Measurements from ENCODE around the gene ZDHHC18. TPM values are rescaled to one million over a fixed set of nuclear protein-coding genes. Genes with fewer than 3 reads are reported as not detected.
A peak's percentile ranks its signal among the peaks of the same experiment; 100 is the strongest.

The ZDHHC18 gene
- total RNA-seq, 1 donor from 2014 or later: 30.4 TPM

GRCh38 chr1:26838474-26839338 is 12.2 kb downstream of the ZDHHC18 start:
- H3K9me3 Mint-ChIP-seq: no peaks in the 10 kb centered on the region
- H3K36me3 ChIP-seq: no peaks in the 10 kb centered on the region

DNA sequence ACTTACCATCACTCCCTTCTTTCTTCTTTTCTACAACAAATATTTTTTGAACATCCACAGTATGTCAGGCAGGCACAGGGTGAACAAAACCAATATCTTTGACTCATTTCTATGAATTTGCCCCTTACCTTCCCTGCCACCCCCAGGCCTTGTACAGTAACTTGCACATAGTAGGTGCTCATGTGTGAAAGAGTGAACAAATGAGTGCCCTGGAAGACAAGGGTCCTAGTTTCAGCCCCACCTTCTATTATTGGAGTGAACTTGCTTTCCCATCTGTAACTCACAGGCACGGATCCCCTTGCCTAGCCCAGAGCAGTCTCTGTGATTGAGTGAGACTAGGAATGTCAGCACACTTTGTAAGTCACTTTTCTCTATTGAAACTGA is 12.8 kb downstream of the ZDHHC18 start:
- H3K4me1 ChIP-seq: no peaks in the 10 kb centered on the region
- peaks cover 3% of the 10 kb centered on the region for H3K4me1 Mint-ChIP-seq
- no peak overlapping the region for H3K27ac ChIP-seq
- H2AFZ ChIP-seq (replicated peaks): no peak overlapping the region
- H3K36me3 ChIP-seq: no peaks in the 10 kb centered on the region
- H3K4me2 ChIP-seq: no peak overlapping the region
- peaks cover 20% of the 10 kb centered on the region for H3K36me3 Mint-ChIP-seq
- H3K27ac Mint-ChIP-seq: peak overlapping the region; percentile 34
- H3K27me3 ChIP-seq: no peaks in the 10 kb centered on the region
- H3K4me3 ChIP-seq: no peak overlapping the region
- H3K9ac ChIP-seq: no peak overlapping the region
- peak overlapping the region; percentile 50 for H3K4me3 Mint-ChIP-seq
- TF ChIP-seq CTCF (IDR thresholded peaks at IDR 0.05) (no peak), EZH2 (IDR thresholded peaks at IDR 0.05) (no peak), EZH2phosphoT487 (IDR thresholded peaks at IDR 0.05) (no peak)
- H3F3A ChIP-seq (ENCODE audit: low read depth): no peaks in the 10 kb centered on the region
- no peaks in the 10 kb centered on the region for H3K27me3 Mint-ChIP-seq (ENCODE audit: insufficient read depth, low read depth)
- no peaks in the 10 kb centered on the region for H3K9me3 ChIP-seq (ENCODE audit: low read depth)
- no peak for DNase-seq (ENCODE audit: low spot score)
- H3K79me2 ChIP-seq (ENCODE audit: low read depth): no peaks in the 10 kb centered on the region
- H3K9me3 Mint-ChIP-seq: no peaks in the 10 kb centered on the region
- H4K20me1 ChIP-seq (ENCODE audit: low read depth): no peaks in the 10 kb centered on the region

More at GRCh38 chr1:26838474-26839338, 12.2 kb downstream of the ZDHHC18 start:
- no peak overlapping the region for H2AFZ ChIP-seq (replicated peaks)
- no peak overlapping the region for H3K27ac ChIP-seq
- H3K9ac ChIP-seq: no peak overlapping the region
- no peaks in the 10 kb centered on the region for H3K9me3 ChIP-seq (ENCODE audit: low read depth)
- H3K4me3 ChIP-seq: no peak overlapping the region
- no peaks in the 10 kb centered on the region for H3K79me2 ChIP-seq (ENCODE audit: low read depth)
- peaks cover 9% of the 10 kb centered on the region for H3K4me1 Mint-ChIP-seq
- no peak overlapping the region for H3K27ac Mint-ChIP-seq
- DNase-seq (ENCODE audit: low spot score): no peak
- peaks cover 5% of the 10 kb centered on the region for H3F3A ChIP-seq (ENCODE audit: low read depth)
- H3K27me3 ChIP-seq: no peaks in the 10 kb centered on the region
- H3K4me2 ChIP-seq: no peak overlapping the region
- H4K20me1 ChIP-seq (ENCODE audit: low read depth): no peaks in the 10 kb centered on the region
- no peak overlapping the region for H3K4me3 Mint-ChIP-seq
- TF ChIP-seq EZH2phosphoT487 (IDR thresholded peaks at IDR 0.05) (no peak), CTCF (IDR thresholded peaks at IDR 0.05) (no peak), EZH2 (IDR thresholded peaks at IDR 0.05) (no peak)
- H3K27me3 Mint-ChIP-seq (ENCODE audit: insufficient read depth, low read depth): no peaks in the 10 kb centered on the region
- H3K4me1 ChIP-seq: no peaks in the 10 kb centered on the region
- peaks cover 24% of the 10 kb centered on the region for H3K36me3 Mint-ChIP-seq

DNA sequence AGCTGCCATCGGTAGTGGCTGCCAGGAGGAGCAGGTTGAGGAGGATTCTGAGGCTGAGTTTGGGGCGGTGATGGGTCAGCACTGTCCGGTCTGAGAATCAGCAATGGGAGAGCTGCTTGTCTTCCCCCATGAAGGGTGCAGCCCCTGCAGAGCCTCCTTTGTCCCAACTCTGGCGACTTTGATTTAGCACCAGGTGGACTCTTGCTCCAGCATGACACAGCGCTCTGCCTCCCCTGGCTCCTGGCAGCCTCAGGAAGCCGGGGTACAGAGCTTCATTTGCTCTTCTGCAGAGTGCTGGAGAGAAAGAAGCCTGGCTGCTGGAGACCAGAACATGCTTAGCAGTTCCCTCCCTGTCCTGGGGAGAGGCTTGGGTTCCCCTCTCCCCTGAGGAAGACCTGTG is 13.3 kb downstream of the ZDHHC18 start:
- H3K4me1 Mint-ChIP-seq: no peaks in the 10 kb centered on the region
- no peaks in the 10 kb centered on the region for H4K20me1 ChIP-seq (ENCODE audit: low read depth)
- no peaks in the 10 kb centered on the region for H3K9me3 ChIP-seq (ENCODE audit: low read depth)
- no peak overlapping the region for H3K4me3 Mint-ChIP-seq
- H2AFZ ChIP-seq (replicated peaks): no peak overlapping the region
- no peak overlapping the region for H3K9ac ChIP-seq
- no peak overlapping the region for H3K4me3 ChIP-seq
- no peaks in the 10 kb centered on the region for H3K27me3 ChIP-seq
- no peak for TF ChIP-seq CTCF (IDR thresholded peaks at IDR 0.05)
- no peak overlapping the region for H3K27ac ChIP-seq
- no peaks in the 10 kb centered on the region for H3K9me3 Mint-ChIP-seq
- no peak overlapping the region for H3K27ac Mint-ChIP-seq
- no peaks in the 10 kb centered on the region for H3F3A ChIP-seq (ENCODE audit: low read depth)
- H3K4me2 ChIP-seq: no peak overlapping the region
- H3K36me3 ChIP-seq: no peaks in the 10 kb centered on the region
- DNase-seq (ENCODE audit: low spot score): no peak
- no peaks in the 10 kb centered on the region for H3K79me2 ChIP-seq (ENCODE audit: low read depth)
- no peaks in the 10 kb centered on the region for H3K4me1 ChIP-seq
- peaks cover 19% of the 10 kb centered on the region for H3K36me3 Mint-ChIP-seq
- H3K27me3 Mint-ChIP-seq (ENCODE audit: insufficient read depth, low read depth): no peaks in the 10 kb centered on the region
